22Rv1 (cell line): ENCODE results near the gene AGAP1.

Experiments
- ZFX ChIP-seq: fragments of 450-650 bp; IDR thresholded peaks from 2 replicates; pipeline ENCODE4 v1.6.1; 2017; ENCODE audit warnings: antibody characterized with exemption, borderline replicate concordance
- TF ChIP-seq, protein P1 (sequence below): fragments of 450-650 bp; IDR thresholded peaks from 2 replicates; pipeline ENCODE4 v1.5.1; 2017; ENCODE audit warnings: mild to moderate bottlenecking

- TF ChIP-seq, protein P1, sequence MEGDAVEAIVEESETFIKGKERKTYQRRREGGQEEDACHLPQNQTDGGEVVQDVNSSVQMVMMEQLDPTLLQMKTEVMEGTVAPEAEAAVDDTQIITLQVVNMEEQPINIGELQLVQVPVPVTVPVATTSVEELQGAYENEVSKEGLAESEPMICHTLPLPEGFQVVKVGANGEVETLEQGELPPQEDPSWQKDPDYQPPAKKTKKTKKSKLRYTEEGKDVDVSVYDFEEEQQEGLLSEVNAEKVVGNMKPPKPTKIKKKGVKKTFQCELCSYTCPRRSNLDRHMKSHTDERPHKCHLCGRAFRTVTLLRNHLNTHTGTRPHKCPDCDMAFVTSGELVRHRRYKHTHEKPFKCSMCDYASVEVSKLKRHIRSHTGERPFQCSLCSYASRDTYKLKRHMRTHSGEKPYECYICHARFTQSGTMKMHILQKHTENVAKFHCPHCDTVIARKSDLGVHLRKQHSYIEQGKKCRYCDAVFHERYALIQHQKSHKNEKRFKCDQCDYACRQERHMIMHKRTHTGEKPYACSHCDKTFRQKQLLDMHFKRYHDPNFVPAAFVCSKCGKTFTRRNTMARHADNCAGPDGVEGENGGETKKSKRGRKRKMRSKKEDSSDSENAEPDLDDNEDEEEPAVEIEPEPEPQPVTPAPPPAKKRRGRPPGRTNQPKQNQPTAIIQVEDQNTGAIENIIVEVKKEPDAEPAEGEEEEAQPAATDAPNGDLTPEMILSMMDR = no peak
- TF ChIP-seq ZFX = no peak
Observed at GRCh38 chr2:235599596-235600338, 105.9 kb downstream of the AGAP1 start.
